Muscle of leg (tissue), 11 donors: ENCODE results near the gene HNRNPF. TPM values are rescaled to one million over a fixed set of nuclear protein-coding genes. Genes with fewer than 3 reads are reported as not detected.
"Not testable (repeated sequence)": the region's sequence is repeated elsewhere in the genome, so short reads cannot be mapped to it uniquely, and the experiment has no call there.

Experiments
- DNase-seq: peaks from one replicate; pipeline ENCODE4 v3.0.0; 2013
- H3K27ac ChIP-seq: one replicate; pipeline ENCODE4 v1.5.1; 2013; ENCODE audit warnings: mild to moderate bottlenecking, low read length, control low read depth
- H3K27me3 ChIP-seq: one replicate; pipeline ENCODE4 v1.6.1; 2013; ENCODE audit warnings: low read length; ENCODE audit not compliant: control insufficient read depth, insufficient read depth
- H3K36me3 ChIP-seq: one replicate; pipeline ENCODE4 v1.6.1; 2013; ENCODE audit warnings: low read length; ENCODE audit not compliant: control insufficient read depth, insufficient read depth
- H3K4me1 ChIP-seq: one replicate; pipeline ENCODE4 v1.6.1; 2013; ENCODE audit warnings: low read length; ENCODE audit not compliant: control insufficient read depth, insufficient read depth
- H3K4me3 ChIP-seq: one replicate; pipeline ENCODE4 v1.5.1; 2013; ENCODE audit warnings: low read length, control low read depth
- H3K9me3 ChIP-seq: replicated peaks from 2 replicates; pipeline ENCODE4 v1.6.1; 2013; ENCODE audit warnings: low read depth, low read length; ENCODE audit not compliant: control insufficient read depth
- WGBS: methylation state at CpG from one replicate; pipeline ENCODE4 v1.1.5; 2013; ENCODE audit warnings: missing lambda C conversion rate; ENCODE audit not compliant: insufficient coverage; 5-methylcytosine and 5-hydroxymethylcytosine counted together
- polyA plus RNA-seq, 8 donors: library from polyadenylated mRNA; unstranded; fragments of 120-200 nt; gene quantifications; one replicate each; pipeline versions ENCODE4 v1.2.1 to v1.2.3, GENCODE V29; 2013; ENCODE audit warnings: inconsistent platforms in 1 of 8, low replicate concordance in 1 of 8; ENCODE audit not compliant: insufficient read length in 8 of 8, insufficient read depth in 1 of 8
- total RNA-seq: library from RNA; stranded (reverse); fragments of 120-200 nt; gene quantifications from one replicate; pipeline ENCODE4 v1.2.4, GENCODE V29; 2013

HNRNPF gene
- total and polyA plus RNA-seq, 9 donors: 100 to 151 (median 114) TPM

GRCh38 chr10:43342279-43343125, 66.5 kb downstream of the HNRNPF start:
- WGBS: 88% methylated on average over 42 of the region's 49 CpGs
- H3K9me3 ChIP-seq: no peaks in the 10 kb centered on the region
- H3K27me3 ChIP-seq: no peaks in the 10 kb centered on the region
- H3K36me3 ChIP-seq: no peaks in the 10 kb centered on the region
- no peak overlapping the region for H3K4me3 ChIP-seq
- no peak for DNase-seq
- H3K27ac ChIP-seq: no peak overlapping the region
- peaks cover 4% of the 10 kb centered on the region for H3K4me1 ChIP-seq

- no peaks in the 10 kb centered on the region for H3K27me3 ChIP-seq
- no peak overlapping the region for H3K4me3 ChIP-seq
- 75% methylated on average over 3 of the region's 7 CpGs for WGBS
- no peaks in the 10 kb centered on the region for H3K9me3 ChIP-seq
- peaks cover 4% of the 10 kb centered on the region for H3K4me1 ChIP-seq
- DNase-seq: no peak
- H3K36me3 ChIP-seq: no peaks in the 10 kb centered on the region
- no peak overlapping the region for H3K27ac ChIP-seq
Measured at GRCh38 chr10:43341450-43341849, 67.5 kb downstream of the HNRNPF start.

- H3K4me3 ChIP-seq: no peak overlapping the region
- no peaks in the 10 kb centered on the region for H3K9me3 ChIP-seq
- no peak overlapping the region for H3K27ac ChIP-seq
- no peaks in the 10 kb centered on the region for H3K36me3 ChIP-seq
- H3K27me3 ChIP-seq: no peaks in the 10 kb centered on the region
- WGBS: 59% methylated on average over 9 of the region's 9 CpGs
- no peak for DNase-seq
- peaks cover 4% of the 10 kb centered on the region for H3K4me1 ChIP-seq
Measured at GRCh38 chr10:43340619-43341018, 68.4 kb downstream of the HNRNPF start.

GRCh38 chr10:43340101-43340500, 68.9 kb downstream of the HNRNPF start:
- Histone ChIP-seq H3K27me3 (no peaks in the 10 kb centered on the region), H3K4me3 (no peak overlapping the region)
- WGBS: 66% methylated on average over 6 of the region's 6 CpGs

GRCh38 chr10:43339136-43339535, 69.8 kb downstream of the HNRNPF start:
- 58% methylated on average over 7 of the region's 11 CpGs for WGBS
- Histone ChIP-seq H3K4me1 (peaks cover 4% of the 10 kb centered on the region), H3K27me3 (no peaks in the 10 kb centered on the region), H3K4me3 (no peak overlapping the region), H3K36me3 (no peaks in the 10 kb centered on the region), H3K27ac (no peak overlapping the region), H3K9me3 (no peaks in the 10 kb centered on the region)
- no peak for DNase-seq

More at GRCh38 chr10:43340101-43340500, 68.9 kb downstream of the HNRNPF start:
- H3K27ac ChIP-seq: no peak overlapping the region
- peaks cover 4% of the 10 kb centered on the region for H3K4me1 ChIP-seq
- H3K36me3 ChIP-seq: no peaks in the 10 kb centered on the region
- no peaks in the 10 kb centered on the region for H3K9me3 ChIP-seq
- DNase-seq: no peak

- Histone ChIP-seq H3K4me3 (no peak overlapping the region), H3K27ac (no peak overlapping the region), H3K4me1 (peaks cover 4% of the 10 kb centered on the region), H3K27me3 (no peaks in the 10 kb centered on the region), H3K36me3 (no peaks in the 10 kb centered on the region), H3K9me3 (no peaks in the 10 kb centered on the region)
- WGBS: 84% methylated on average over 11 of the region's 12 CpGs
- no peak for DNase-seq
Measured at GRCh38 chr10:43338117-43338516, 70.9 kb downstream of the HNRNPF start.

GRCh38 chr10:43337536-43337935, 71.5 kb downstream of the HNRNPF start:
- DNase-seq, H3K9me3 ChIP-seq, H3K36me3 ChIP-seq, H3K27ac ChIP-seq, H3K27me3 ChIP-seq, H3K4me1 ChIP-seq, H3K4me3 ChIP-seq: not testable (repeated sequence)
- no CpG with 5 or more reads among the region's 9 CpGs for WGBS

GRCh38 chr10:43336641-43337318, 72.2 kb downstream of the HNRNPF start:
- Histone ChIP-seq H3K9me3 (no peaks in the 10 kb centered on the region), H3K36me3 (no peaks in the 10 kb centered on the region), H3K27me3 (no peaks in the 10 kb centered on the region), H3K4me1 (peaks cover 4% of the 10 kb centered on the region), H3K27ac (no peak overlapping the region), H3K4me3 (no peak overlapping the region)
- DNase-seq: no peak
- WGBS: 83% methylated on average over 6 of the region's 9 CpGs

- Histone ChIP-seq H3K27ac (no peak overlapping the region), H3K4me1 (peaks cover 4% of the 10 kb centered on the region), H3K9me3 (no peaks in the 10 kb centered on the region), H3K36me3 (no peaks in the 10 kb centered on the region), H3K27me3 (no peaks in the 10 kb centered on the region), H3K4me3 (no peak overlapping the region)
- DNase-seq: no peak
- 69% methylated on average over 2 of the region's 3 CpGs for WGBS
Measured at GRCh38 chr10:43336061-43336460, 72.9 kb downstream of the HNRNPF start.
